Coronary artery (tissue), 2 donors: Measurements from ENCODE around the gene PSME1.

Source experiments
- DNase-seq: peaks from one replicate; pipeline ENCODE4 v3.0.0-alpha.2; 2017; ENCODE audit warnings: low spot score
- H3K27ac ChIP-seq, 2 donors: fragments of 200-600 bp; sonication (generic); one replicate each; pipeline ENCODE4 v1.5.1; 2016 to 2019
- H3K4me3 ChIP-seq: fragments of 200-600 bp; sonication (generic); 2 replicates; pipeline ENCODE4 v1.5.1; 2016; ENCODE audit warnings: mild to moderate bottlenecking, moderate library complexity
- TF ChIP-seq, protein P1 (sequence below): fragments of 200-600 bp; sonication (generic); IDR thresholded peaks from one replicate; pipeline ENCODE4 v1.5.1; 2019; ENCODE audit warnings: antibody characterized with exemption

The PSME1 gene

DNA sequence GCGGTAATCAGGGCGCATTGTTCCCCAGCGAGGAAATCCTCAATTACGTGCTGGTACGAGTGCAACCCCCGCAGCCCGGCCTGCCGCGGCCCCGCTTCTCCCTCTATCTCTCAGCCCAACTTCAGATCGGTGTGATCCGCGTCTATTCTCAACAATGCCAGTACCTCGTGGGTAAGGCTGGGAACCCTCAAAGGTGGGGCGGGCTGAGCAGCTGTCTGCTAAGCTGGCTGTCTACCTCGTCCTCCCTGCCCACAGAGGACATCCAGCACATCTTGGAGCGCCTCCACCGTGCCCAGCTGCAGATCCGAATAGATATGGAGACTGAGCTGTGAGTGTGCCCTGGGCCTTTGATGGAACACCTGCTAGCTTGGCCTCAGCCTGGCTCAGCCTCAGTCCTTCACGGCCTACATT, 36.9 kb downstream of the PSME1 start:
- DNase-seq: no peak
- Histone ChIP-seq H3K27ac (no peak overlapping the region), H3K4me3 (no peak overlapping the region)
- TF ChIP-seq, protein P1, sequence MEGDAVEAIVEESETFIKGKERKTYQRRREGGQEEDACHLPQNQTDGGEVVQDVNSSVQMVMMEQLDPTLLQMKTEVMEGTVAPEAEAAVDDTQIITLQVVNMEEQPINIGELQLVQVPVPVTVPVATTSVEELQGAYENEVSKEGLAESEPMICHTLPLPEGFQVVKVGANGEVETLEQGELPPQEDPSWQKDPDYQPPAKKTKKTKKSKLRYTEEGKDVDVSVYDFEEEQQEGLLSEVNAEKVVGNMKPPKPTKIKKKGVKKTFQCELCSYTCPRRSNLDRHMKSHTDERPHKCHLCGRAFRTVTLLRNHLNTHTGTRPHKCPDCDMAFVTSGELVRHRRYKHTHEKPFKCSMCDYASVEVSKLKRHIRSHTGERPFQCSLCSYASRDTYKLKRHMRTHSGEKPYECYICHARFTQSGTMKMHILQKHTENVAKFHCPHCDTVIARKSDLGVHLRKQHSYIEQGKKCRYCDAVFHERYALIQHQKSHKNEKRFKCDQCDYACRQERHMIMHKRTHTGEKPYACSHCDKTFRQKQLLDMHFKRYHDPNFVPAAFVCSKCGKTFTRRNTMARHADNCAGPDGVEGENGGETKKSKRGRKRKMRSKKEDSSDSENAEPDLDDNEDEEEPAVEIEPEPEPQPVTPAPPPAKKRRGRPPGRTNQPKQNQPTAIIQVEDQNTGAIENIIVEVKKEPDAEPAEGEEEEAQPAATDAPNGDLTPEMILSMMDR: no peak

DNA sequence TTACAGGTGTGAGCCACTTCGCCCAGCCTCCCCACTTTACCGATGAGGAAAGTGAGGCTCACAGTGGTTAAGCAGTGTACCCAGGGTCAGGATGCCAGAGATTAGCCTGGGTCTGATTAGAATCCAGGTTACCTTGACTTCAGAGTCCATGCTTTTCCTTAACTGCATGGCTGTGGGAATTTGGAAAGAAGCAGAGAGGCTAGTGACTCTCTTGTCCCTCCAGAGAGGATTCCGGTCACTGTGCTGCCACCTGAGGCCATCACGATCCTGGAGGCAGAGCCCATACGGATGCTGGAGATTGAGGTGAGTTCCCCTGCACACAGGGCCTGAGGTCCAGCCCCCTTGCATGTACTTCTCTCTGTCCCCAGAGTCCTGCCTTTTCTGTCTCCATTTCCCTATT, 40.6 kb downstream of the PSME1 start:
- TF ChIP-seq, protein P1: no peak
- Histone ChIP-seq H3K4me3 (no peak overlapping the region), H3K27ac (no peak overlapping the region)
- DNase-seq: no peak

DNA sequence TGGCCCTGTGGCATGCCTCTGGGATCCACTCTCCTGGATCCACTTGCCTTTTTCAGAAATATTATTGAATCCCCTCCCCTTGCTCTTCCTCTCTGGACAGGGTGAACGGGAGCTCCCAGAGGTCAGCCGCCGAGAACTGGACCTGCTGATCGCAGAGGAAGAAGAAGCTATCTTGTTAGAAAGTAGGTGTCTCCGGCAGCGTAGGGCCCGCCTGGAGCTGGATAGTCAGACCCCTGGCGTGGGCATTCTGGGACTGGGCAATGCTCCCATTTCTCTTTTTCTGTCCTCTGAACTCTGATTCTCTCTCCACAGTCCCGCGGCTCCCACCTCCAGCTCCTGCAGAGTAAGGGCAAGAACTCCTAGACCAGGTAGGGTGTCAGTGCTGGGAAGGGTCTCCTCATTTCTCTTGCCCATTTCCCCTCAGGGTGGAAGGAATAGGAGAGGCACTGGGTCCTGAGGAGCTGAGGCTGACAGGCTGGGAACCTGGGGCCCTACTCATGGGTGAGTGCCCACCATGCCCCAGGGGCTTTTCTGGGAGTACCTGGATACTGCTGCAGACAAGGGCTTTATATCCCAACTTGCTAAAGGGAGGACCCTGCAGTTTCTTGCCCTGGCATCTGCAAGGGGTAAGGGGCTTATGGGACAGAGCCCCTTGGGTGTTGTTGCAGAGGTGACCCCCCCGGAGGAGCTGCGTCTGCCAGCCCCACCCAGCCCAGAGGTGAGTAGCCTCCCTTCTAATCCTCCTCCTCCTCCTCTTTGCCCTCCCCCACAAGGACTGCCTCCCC, 41.2 kb downstream of the PSME1 start:
- TF ChIP-seq, protein P1: no peak
- H3K27ac ChIP-seq: no peak overlapping the region
- no peak for DNase-seq
- no peak overlapping the region for H3K4me3 ChIP-seq

DNA sequence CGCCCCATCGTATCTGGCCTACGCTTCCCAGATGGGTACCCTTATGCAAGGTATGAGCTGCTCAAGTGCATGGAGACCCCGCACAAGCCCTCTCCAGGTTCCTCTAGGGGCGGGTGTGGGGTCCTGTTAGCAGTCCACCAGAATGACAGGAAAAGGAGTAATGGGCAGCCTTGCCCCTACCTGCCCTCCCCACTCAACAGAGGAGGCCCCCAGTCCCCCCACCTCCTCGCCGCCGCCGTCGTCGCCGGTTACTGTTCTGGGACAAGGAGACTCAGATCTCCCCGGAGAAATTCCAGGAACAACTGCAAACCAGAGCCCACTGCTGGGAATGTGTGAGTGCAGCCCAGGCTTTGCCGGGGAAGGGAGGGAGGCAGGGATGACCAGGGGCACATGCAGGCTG, 41.9 kb downstream of the PSME1 start:
- Histone ChIP-seq H3K4me3 (no peak overlapping the region), H3K27ac (no peak overlapping the region)
- TF ChIP-seq, protein P1: no peak
- DNase-seq: no peak

DNA sequence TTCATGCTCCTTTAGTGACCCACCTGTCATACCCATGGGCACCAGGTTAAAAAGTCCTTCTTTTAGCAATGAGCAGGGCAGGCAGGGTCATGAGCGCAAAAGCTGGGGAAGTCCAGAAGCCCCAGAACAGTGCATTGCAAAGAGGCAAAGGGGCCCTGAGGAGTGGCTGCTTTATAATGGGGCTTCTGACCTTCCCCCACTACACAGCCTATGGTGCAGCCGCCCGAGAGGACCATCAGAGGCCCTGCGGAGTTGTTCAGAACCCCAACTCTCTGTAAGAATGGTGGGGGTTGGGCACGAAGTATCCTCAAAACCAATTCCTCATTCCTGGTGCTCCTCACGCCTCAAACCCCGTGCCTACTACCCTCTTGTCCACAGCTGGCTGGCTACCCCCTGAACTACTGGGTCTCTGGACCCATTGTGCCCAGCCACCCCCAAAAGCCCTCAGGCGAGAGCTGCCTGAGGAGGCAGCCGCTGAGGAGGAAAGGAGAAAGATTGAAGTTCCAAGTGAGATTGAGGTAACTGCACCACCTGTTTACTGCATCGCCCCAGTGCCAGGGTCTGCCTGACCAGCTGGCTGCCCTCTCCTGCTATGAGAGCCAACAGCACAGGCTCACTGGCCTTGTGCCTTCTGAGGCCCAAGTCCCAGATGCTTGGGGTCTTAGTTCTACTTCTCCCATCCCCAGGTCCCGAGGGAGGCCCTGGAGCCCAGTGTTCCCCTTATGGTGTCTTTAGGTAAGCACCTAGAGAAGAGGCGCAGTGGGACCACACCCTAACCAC, 42.6 kb downstream of the PSME1 start:
- peak overlapping the region in 1 of 2 donors; percentile 77 for H3K27ac ChIP-seq

DNA sequence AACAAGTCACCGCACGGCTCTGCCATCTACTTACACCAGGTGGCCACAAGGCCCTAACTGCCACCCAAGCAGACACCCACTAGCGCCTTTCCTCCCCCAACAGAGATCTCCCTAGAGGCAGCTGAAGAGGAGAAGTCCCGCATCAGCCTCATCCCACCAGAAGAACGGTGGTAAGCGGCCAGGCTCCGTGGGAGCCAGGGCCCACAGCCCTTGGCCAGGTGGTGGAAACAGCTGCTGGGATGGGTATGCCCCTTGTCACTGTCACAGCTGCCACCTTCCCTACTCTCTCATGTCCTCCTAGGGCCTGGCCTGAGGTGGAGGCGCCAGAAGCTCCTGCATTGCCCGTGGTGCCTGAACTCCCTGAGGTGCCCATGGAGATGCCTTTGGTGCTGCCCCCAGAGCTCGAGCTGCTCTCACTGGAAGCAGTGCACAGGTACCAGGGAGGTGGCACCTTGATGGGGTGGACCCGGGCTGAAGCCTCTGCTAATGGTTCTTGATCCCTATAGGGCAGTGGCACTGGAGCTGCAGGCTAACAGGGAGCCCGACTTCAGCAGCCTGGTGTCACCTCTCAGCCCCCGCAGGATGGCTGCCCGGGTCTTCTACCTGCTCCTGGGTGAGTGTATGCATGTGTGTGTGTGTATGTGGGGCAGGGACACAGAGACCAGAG, 43.4 kb downstream of the PSME1 start:
- no peak overlapping the region for H3K4me3 ChIP-seq
- peak overlapping the region in 1 of 2 donors; percentile 77 for H3K27ac ChIP-seq
- TF ChIP-seq, protein P1: no peak
- DNase-seq: peak; percentile 71

More for the DNA sequence above, 42.6 kb downstream of the PSME1 start:
- TF ChIP-seq, protein P1: no peak
- no peak overlapping the region for H3K4me3 ChIP-seq
- no peak for DNase-seq
